GM12878 (cell line): ENCODE results near the gene KRT7. TPM values are rescaled to one million over a fixed set of nuclear protein-coding genes. Genes with fewer than 3 reads are reported as not detected.

ENCODE experiments used
- ATAC-seq: fragments of 200-7000 bp; cut with Tn5 transposase; 3 replicates; pipeline ENCODE4 v1.9.1; 2020; ENCODE audit warnings: mild to moderate bottlenecking, moderate library complexity
- BruUV-seq: library from RNA; stranded (reverse); fragments of 400-500 nt; replicated peaks from 2 replicates; lab custom pipeline; 2021; lab: Mats Ljungman, UMichigan
- CTCF ChIA-PET: fragments of 300-600 bp; sonication (Branson Sonifier 250); formaldehyde crosslinking; extraction: SDS; loops from one replicate; lab custom pipeline; 2021; ENCODE audit warnings: inconsistent platforms; lab: Yijun Ruan, JAX
- POLR2A ChIA-PET: fragments of 350-600 bp; formaldehyde crosslinking; extraction: SDS; loops from one replicate; lab custom pipeline; 2021; ENCODE audit warnings: inconsistent platforms; lab: Charles Lee
- RAD21 ChIA-PET: fragments of 300-600 bp; sonication (Branson Sonifier 250); formaldehyde crosslinking; loops from one replicate; lab custom pipeline; 2023; ENCODE audit warnings: antibody characterized with exemption; ENCODE audit not compliant: unreplicated experiment; lab: Charles Lee
- SMC1A ChIA-PET: fragments of 300-600 bp; sonication (Branson Sonifier 250); formaldehyde crosslinking; loops from one replicate; lab custom pipeline; 2023; ENCODE audit not compliant: unreplicated experiment, uncharacterized antibody; lab: Charles Lee
- DNase-seq: peaks from one replicate; pipeline ENCODE4 v3.0.0-alpha.2; 2011; ENCODE audit warnings: low read depth, low spot score
- FAIRE-seq: peaks from 3 replicates; lab custom pipeline; 2011; peaks lifted over from hg19 to GRCh38; lab: Jason Lieb, UNC
- H2AFZ ChIP-seq: 2 replicates; pipeline ENCODE4 v1.6.0; 2011; ENCODE audit warnings: low read depth, low read length, control low read depth; ENCODE audit not compliant: control insufficient read depth
- H3K27ac ChIP-seq: 2 replicates; pipeline ENCODE4 v1.5.1; 2011; ENCODE audit warnings: control low read depth; ENCODE audit not compliant: control insufficient read depth, insufficient read depth
- H3K27me3 ChIP-seq, 2 experiments: replicated peaks in 1 of 2; 2 replicates each; pipeline versions ENCODE4 v1.6.0 to v1.6.1; 2011; ENCODE audit warnings: low read length in 1 of 2; ENCODE audit not compliant: control insufficient read depth in 2 of 2, insufficient read depth in 2 of 2
- H3K36me3 ChIP-seq, 2 experiments: 2 replicates each; pipeline ENCODE4 v1.5.1; 2011; ENCODE audit warnings: low read length in 1 of 2; ENCODE audit not compliant: control insufficient read depth in 2 of 2, insufficient read depth in 2 of 2
- H3K4me1 ChIP-seq: 2 replicates; pipeline ENCODE4 v1.6.1; 2011; ENCODE audit warnings: mild to moderate bottlenecking, low read length, moderate library complexity, mixed read lengths; ENCODE audit not compliant: control insufficient read depth, insufficient read depth
- H3K4me2 ChIP-seq: 2 replicates; pipeline ENCODE4 v1.6.0; 2011; ENCODE audit warnings: control low read depth; ENCODE audit not compliant: control insufficient read depth, insufficient read depth
- H3K4me3 ChIP-seq: fragments of 200-600 bp; sonication (generic); 2 replicates; pipeline ENCODE4 v1.5.1; 2016
- H3K79me2 ChIP-seq: 2 replicates; pipeline ENCODE4 v1.6.0; 2011; ENCODE audit warnings: low read length; ENCODE audit not compliant: control insufficient read depth, insufficient read depth
- H3K9ac ChIP-seq: 2 replicates; pipeline ENCODE4 v1.8.0; 2011; ENCODE audit warnings: low read length, control low read depth, mixed read lengths; ENCODE audit not compliant: control insufficient read depth, insufficient read depth
- H3K9me3 ChIP-seq: replicated peaks from 3 replicates; pipeline ENCODE4 v1.5.1; 2011; ENCODE audit warnings: mild to moderate bottlenecking, low read length; ENCODE audit not compliant: control insufficient read depth, insufficient read depth
- H4K20me1 ChIP-seq: 2 replicates; pipeline ENCODE4 v1.6.0; 2011; ENCODE audit not compliant: control insufficient read depth, insufficient read depth
- CREB1 ChIP-seq: IDR thresholded peaks from 2 replicates; pipeline ENCODE4 v1.6.1; 2012; ENCODE audit warnings: low read depth, mild to moderate bottlenecking, inconsistent platforms
- IRF3 ChIP-seq: fragments of 450-650 bp; IDR thresholded peaks from 2 replicates; pipeline ENCODE4 v1.6.1; 2014; ENCODE audit warnings: mild to moderate bottlenecking
- PKNOX1 ChIP-seq: fragments of 450-650 bp; IDR thresholded peaks from 2 replicates; pipeline ENCODE4 v1.6.1; 2016; ENCODE audit warnings: mild to moderate bottlenecking
- STAT3 ChIP-seq: IDR thresholded peaks from 2 replicates; pipeline ENCODE4 v1.6.1; 2011; ENCODE audit warnings: low read depth, low read length, improper control_type of control experiment
- TCF12 ChIP-seq: IDR thresholded peaks from 2 replicates; pipeline ENCODE4 v1.6.1; 2011; ENCODE audit warnings: low read depth, mild to moderate bottlenecking, low read length
- USF2 ChIP-seq: IDR thresholded peaks from 2 replicates; pipeline ENCODE4 v1.6.1; 2011; ENCODE audit warnings: low read depth, low read length, improper control_type of control experiment, borderline replicate concordance
- ZBTB33 ChIP-seq: fragments of 450-650 bp; IDR thresholded peaks from 2 replicates; pipeline ENCODE4 v1.6.1; 2017; ENCODE audit warnings: mild to moderate bottlenecking
- ZBTB40 ChIP-seq: fragments of 450-650 bp; IDR thresholded peaks from 2 replicates; pipeline ENCODE4 v1.6.1; 2016; ENCODE audit warnings: mild to moderate bottlenecking, moderate library complexity, borderline replicate concordance
- WGBS: methylation state at CpG from one replicate; pipeline ENCODE4 v1.1.6; 2016; ENCODE audit warnings: low lambda C conversion rate; ENCODE audit not compliant: insufficient replicate concordance, insufficient coverage; ENCODE audit errors: missing lambda C conversion rate; 5-methylcytosine and 5-hydroxymethylcytosine counted together
- in situ Hi-C: fragments of 300-500 bp; cut with MboI; formaldehyde crosslinking; loops from 9 replicates; pipeline ENCODE4 v1.14.3; 2018; ENCODE audit warnings: mixed read lengths
- intact Hi-C: fragments of 100-400 bp; cut with micrococcal nuclease; formaldehyde crosslinking; loops from one replicate; pipeline ENCODE4 v1.14.2; 2022; ENCODE audit not compliant: unreplicated experiment
- polyA plus RNA-seq, 11 experiments: library from polyadenylated mRNA; depleted of rRNA in 4 of 11; unstranded in 6 of 11; stranded (reverse) in 5 of 11; fragments of >200 nt; fragmentation: Nextera tagmentation in 4 of 11; fragmentation: Illumina TruSeq in 1 of 11; extraction: Ambion mirVana in 4 of 11; extraction: Trizol in 1 of 11; gene quantifications; 1 replicate in 1 of 11; 2 replicates in 10 of 11; pipeline versions ENCODE4 v1.2.1 to v1.2.3, GENCODE V29; 2011 to 2016; ENCODE audit warnings: inconsistent platforms in 2 of 11, missing spikeins in 2 of 11, low read depth in 1 of 11
- total RNA-seq, 4 experiments: library from RNA; depleted of rRNA in 3 of 4; stranded (reverse); fragments of >200 nt in 3 of 4; fragmentation: Illumina TruSeq in 1 of 4; extraction: Trizol in 1 of 4; gene quantifications; 2 replicates each; pipeline versions ENCODE4 v1.2.1 to v1.2.3, GENCODE V29; 2013 to 2021

Gene KRT7
- total and polyA plus RNA-seq, 10 of the 15 experiments (the other 5 are each of a cell fraction or from before 2014, with no cell fraction given): 0.90 to 18.7 (median 4.8) TPM

- TF ChIP-seq ZBTB40 (no peak), ZBTB33 (no peak)
Measured at GRCh38 chr12:52226446-52226845, 6.6 kb upstream of the KRT7 start (continued).

- in situ Hi-C loops (no loop called here), intact Hi-C loops (no loop called here)
- no peak for FAIRE-seq
- Histone ChIP-seq H3K4me2 (no peak overlapping the region), H3K4me3 (no peak overlapping the region), H3K9me3 (no peaks in the 10 kb centered on the region), H3K36me3 (no peaks in the 10 kb centered on the region), H4K20me1 (no peaks in the 10 kb centered on the region), H3K79me2 (no peaks in the 10 kb centered on the region), H2AFZ (no peak overlapping the region), H3K27me3 (peaks cover 7 to 12% of the 10 kb centered on the region in 2 experiments; a peak in 3 of 4 replicates), H3K9ac (no peak overlapping the region), H3K4me1 (no peaks in the 10 kb centered on the region), H3K27ac (no peak overlapping the region)
- ChIA-PET SMC1A (interaction anchor here (1.2 kb wide), 1 partner anchor 51 kb away, joined by 4 read pairs; no protein-coding TSS in a partner anchor), RAD21 (no interaction called here), CTCF (no interaction called here), POLR2A (no interaction called here)
- BruUV-seq: no TSS peak
- DNase-seq: no peak
- TF ChIP-seq STAT3 (no peak), CREB1 (no peak), IRF3 (no peak), USF2 (no peak), PKNOX1 (no peak), TCF12 (no peak)
- WGBS: 14% methylated on average over 5 of the region's 5 CpGs
- no peak for ATAC-seq
Measured at GRCh38 chr12:52227606-52228166, 5.4 kb upstream of the KRT7 start.
